SKM-1 (cell line): Measurements from ENCODE around the gene ZNF532.

Experiments
- DNase-seq: peaks from one replicate; lab custom pipeline; 2025; ENCODE audit not compliant: unreplicated experiment; lab: John Stamatoyannopoulos, UW

The ZNF532 gene

GRCh38 chr18:58975781-58976180 is 111.1 kb downstream of the ZNF532 start:
- no peak for DNase-seq

GRCh38 chr18:58977223-58977622 is 112.5 kb downstream of the ZNF532 start:
- no peak for DNase-seq

DNA sequence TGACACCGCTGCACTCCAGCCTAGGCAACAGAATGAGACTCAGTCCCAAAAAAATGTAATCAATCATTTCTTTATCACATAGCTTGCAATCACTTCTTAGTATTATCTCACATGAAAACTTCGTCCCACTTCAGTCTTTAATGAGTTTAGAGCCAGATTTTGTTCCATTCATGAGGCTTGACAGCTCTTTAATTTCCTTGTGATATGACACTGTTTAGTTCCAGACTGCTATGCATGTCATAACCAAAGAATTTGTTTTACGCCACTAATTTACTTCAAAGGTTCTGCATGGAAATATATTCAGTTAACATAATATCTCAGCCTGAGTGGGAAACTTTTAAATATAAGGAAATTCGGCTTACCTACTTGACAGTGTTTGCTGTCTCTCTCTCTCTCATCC is 113.1 kb downstream of the ZNF532 start:
- no peak for DNase-seq

DNA sequence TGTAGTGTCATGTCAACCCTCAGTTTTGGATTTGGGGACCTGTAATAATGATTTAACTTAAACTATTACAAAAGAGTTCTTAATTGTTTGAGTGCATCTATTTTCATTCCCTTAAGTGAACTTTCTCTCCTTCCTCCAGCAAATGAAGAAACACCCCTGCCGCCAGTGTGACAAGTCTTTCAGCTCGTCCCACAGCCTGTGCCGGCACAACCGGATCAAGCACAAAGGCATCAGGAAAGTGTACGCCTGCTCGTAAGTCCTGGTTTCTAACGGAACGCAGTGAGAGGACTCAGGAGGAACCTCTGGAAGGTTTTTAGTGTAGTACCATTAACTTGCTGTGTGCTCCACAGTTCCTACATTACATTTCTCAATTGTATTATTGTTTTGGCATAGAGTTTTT is 114.2 kb downstream of the ZNF532 start:
- DNase-seq = no peak

DNA sequence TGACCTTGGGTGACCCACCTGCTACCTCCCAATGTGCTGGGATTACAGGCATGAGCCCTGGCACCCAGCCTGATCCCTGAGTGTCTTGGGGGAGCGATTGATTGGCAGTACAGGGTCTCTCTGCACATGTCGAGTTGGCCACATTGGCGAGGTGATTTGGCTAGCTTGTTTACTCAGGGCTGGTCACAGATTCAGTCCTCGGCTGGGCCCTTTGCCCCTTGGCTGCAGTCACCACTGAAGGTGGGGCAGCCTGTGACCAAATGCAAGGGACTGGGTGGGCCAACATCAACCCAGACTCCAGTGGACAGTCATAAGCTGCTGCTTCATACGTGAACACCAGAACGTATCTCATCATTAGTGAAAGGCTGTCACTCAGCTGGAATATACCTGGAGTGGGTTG is 114.9 kb downstream of the ZNF532 start:
- no peak for DNase-seq

DNA sequence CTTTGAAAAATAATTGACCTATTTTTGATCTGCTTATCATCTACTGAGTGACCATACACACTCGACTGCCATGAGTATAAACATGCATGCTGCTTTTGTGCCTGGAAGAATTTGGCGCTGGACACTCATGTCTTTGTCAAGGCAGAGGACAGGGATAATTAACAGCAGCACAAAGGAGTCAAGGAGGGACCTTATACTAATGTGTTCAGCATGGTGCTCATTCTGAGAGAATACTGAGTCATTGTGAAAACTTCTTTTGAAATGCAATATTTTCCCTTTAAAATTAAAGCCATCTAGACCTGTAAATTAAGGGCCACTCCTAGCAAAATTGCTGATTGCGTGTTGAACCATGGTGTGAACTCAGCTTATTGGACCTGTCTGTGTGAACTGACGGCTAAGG is 116.3 kb downstream of the ZNF532 start:
- no peak for DNase-seq

GRCh38 chr18:58983260-58984155 is 118.8 kb downstream of the ZNF532 start:
- no peak for DNase-seq

- no peak for DNase-seq
Observed at GRCh38 chr18:58988600-58988999, 123.9 kb downstream of the ZNF532 start.

DNA sequence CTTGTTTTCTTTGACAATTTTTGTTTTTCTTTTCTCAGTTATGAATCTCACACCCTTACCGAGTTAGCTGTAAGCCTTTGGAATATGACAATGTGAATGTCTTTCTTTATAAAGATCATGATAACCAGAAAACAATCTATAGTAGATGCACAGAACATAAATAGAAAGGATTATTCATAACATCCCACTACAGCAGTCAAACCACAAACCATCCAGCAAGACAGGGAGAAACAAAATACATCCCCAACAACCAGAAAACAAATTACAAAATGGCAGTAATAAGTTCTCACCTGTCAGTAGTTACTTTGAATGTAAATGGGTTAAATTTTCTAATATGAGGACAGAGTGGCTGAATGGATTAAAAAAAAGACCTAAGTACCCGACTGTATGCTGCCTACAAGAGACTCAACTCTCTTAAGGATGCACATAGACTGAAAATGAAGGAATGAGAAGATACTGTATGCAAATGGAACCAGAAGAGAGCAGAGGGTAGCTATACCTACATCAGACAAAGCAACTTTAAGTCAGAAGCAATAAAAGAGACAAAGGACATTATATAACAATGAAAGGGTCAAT is 124.6 kb downstream of the ZNF532 start:
- no peak for DNase-seq

DNA sequence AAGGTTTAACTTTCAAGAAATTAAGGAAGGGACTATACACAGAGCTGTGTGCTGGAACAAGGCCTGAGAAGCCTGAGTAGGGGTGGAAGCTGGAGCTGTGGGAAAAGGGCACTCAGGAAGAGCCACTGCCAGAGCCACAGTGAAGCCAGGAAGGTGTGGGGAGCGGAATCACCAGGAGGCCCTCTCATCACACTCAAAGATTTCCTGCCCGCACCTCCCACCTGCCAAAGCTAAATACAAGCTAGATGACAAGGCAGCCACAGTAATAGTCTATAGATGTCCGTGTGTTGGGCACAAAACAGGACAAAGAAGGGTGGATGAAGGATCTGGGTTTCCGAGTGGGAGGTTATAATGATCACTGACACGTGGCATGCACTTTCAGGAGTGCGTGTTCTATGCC is 126.0 kb downstream of the ZNF532 start:
- no peak for DNase-seq

- DNase-seq = no peak
Observed at GRCh38 chr18:58991167-58991798, 126.6 kb downstream of the ZNF532 start.

DNA sequence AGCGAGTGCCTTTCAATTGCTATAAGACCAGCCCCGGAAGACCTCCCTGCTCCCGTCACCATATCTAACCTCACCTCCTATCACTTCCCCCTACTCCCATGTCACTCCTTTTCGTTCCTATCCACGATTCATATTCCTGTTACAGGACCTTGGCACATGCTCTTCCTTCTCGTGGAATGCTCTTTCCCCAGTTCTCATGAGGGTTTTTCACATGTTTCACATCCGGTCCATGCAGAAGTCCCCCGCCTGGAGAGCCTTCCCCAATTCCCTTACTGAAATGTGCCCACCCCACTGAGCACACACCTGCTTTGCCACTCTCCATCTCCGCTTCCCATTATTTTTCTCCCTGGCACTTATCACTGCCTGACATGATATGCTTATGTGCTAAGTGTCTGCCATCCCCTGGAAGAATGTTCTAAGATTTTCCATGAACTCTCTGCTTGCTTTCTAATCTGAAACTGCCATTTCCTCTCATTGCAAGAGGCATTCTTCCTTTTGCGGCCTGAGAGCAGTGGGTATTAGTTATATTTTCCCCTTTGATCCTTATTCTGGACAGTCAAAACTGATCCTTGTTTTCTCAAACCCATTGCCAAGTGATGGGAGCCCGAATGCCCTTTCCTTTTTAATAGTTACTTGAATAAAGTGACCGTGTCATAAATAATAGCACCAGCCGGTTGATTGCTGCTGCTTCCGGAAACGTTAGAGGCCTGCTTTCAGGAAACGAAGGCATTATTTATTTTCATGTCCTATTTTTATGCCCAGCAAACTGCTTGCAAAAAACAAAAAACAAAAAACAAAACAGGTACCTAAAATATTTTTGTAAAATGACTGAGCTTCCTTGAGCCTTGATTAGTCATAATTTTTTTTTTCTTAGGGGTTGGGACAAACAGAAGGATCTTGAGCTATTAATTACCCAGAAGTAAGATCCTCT is 127.9 kb downstream of the ZNF532 start:
- no peak for DNase-seq

DNA sequence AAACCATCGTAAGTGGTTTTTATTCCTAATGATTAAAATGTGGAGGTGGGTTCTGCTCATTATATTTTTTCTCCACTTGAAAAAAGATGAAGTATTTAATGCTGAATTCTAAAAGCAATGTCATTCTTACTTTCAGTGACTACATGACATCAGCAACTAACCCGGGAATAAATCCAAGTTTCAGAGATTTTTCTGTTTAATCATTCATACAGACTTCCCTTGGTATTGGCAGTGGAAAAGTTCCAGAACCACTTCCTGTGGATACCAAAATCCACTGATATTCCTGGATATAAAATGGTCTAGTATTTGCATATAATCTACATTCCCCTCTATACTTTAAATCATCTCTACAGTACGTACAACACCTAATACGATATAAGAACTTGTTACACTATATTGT is 128.6 kb downstream of the ZNF532 start:
- DNase-seq = no peak

- no peak for DNase-seq
Observed at GRCh38 chr18:58995663-58996062, 131.0 kb downstream of the ZNF532 start.

GRCh38 chr18:58996131-58996641 is 131.5 kb downstream of the ZNF532 start:
- DNase-seq = no peak

- no peak for DNase-seq
Observed at GRCh38 chr18:58996696-58997095, 132.0 kb downstream of the ZNF532 start.

- no peak for DNase-seq
Observed at GRCh38 chr18:58997811-58998337, 133.2 kb downstream of the ZNF532 start.

DNA sequence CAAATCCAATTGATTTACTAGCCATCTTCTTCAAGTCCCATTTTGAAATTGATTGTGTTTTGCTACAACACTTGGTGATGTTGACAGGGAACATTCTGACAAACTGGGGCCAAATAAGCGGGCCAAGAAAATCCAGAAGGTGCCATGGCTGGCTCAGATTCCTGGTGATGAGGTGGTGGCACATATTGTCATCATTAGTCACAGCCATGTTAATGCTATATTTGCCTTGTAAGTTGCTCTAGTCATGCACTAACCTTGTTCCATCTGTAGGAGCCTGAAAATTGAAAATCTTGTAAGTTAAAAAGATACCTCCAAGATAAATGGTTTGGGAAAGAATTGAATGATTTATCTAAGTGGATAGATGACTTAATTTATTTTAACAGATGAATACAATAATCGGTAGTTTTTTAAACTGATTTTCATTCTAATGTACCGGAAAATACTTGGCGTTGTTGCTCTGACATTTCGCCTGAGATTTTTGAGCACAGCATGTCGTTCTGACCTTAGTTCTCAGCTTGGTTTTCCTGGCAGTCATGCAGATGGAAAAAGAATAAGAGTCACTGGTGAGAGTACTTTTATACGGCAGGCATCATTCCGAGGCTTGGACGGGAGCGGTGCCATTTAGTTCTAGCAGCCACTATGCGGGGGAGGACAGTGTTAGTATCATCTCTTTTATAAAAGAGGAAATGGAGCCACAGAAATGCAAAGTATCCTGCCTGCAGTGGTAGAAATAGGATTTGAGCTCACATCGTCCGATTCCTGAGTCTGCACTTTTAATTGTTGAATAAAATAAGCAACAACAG is 133.9 kb downstream of the ZNF532 start:
- no peak for DNase-seq

GRCh38 chr18:59001166-59001565 is 136.5 kb downstream of the ZNF532 start:
- DNase-seq = no peak

- DNase-seq = no peak
Observed at GRCh38 chr18:59001721-59002120, 137.0 kb downstream of the ZNF532 start.
